ENCODE results near the gene MMP12.
A peak's percentile ranks its signal among the peaks of the same experiment; 100 is the strongest.

MMP12 gene

GRCh38 chr11:102829316-102830000 is 45.3 kb downstream of the MMP12 start:
- no peak for DNase-seq
- H3K9ac ChIP-seq (ENCODE audit: low read length): no peak overlapping the region
- H3F3A ChIP-seq (ENCODE audit: insufficient read depth, low read length): no peaks in the 10 kb centered on the region
- no peaks in the 10 kb centered on the region for H3K9me3 ChIP-seq (replicated peaks; ENCODE audit: insufficient read depth, low read length)
- H3K4me2 ChIP-seq (ENCODE audit: low read depth, low read length): no peak overlapping the region
- no peak overlapping the region for H3K4me3 ChIP-seq (ENCODE audit: low read length)
- H3K4me1 ChIP-seq (ENCODE audit: low read length): no peaks in the 10 kb centered on the region
- no peaks in the 10 kb centered on the region for H4K20me1 ChIP-seq (ENCODE audit: insufficient read depth, low read length)
- H2AFZ ChIP-seq (ENCODE audit: low read length): no peak overlapping the region
- H3K27me3 ChIP-seq (replicated peaks; ENCODE audit: insufficient read depth, low read length): no peaks in the 10 kb centered on the region
- no peaks in the 10 kb centered on the region for H3K9me2 ChIP-seq (replicated peaks; ENCODE audit: insufficient read depth, low read length)
- H3K79me2 ChIP-seq (ENCODE audit: low read length): no peaks in the 10 kb centered on the region
- TF ChIP-seq EZH2 (optimal IDR thresholded peaks at IDR 0.05; ENCODE audit: low read depth, low read length) (no peak), EZH2phosphoT487 (IDR thresholded peaks at IDR 0.05; ENCODE audit: low read length) (no peak), CTCF (IDR thresholded peaks at IDR 0.05; ENCODE audit: low read length) (no peak)
- H3K36me3 ChIP-seq (replicated peaks; ENCODE audit: insufficient read depth, low read length): no peaks in the 10 kb centered on the region
- H3K27ac ChIP-seq (ENCODE audit: low read length): no peak overlapping the region

- Histone ChIP-seq H3K9me2 (replicated peaks; ENCODE audit: insufficient read depth, low read length) (no peaks in the 10 kb centered on the region), H3F3A (ENCODE audit: insufficient read depth, low read length) (no peaks in the 10 kb centered on the region), H3K9me3 (replicated peaks; ENCODE audit: insufficient read depth, low read length) (no peaks in the 10 kb centered on the region), H3K4me3 (ENCODE audit: low read length) (no peak overlapping the region), H3K79me2 (ENCODE audit: low read length) (no peaks in the 10 kb centered on the region), H3K4me1 (ENCODE audit: low read length) (no peaks in the 10 kb centered on the region), H4K20me1 (ENCODE audit: insufficient read depth, low read length) (no peaks in the 10 kb centered on the region), H3K9ac (ENCODE audit: low read length) (no peak overlapping the region), H2AFZ (ENCODE audit: low read length) (no peak overlapping the region), H3K36me3 (replicated peaks; ENCODE audit: insufficient read depth, low read length) (no peaks in the 10 kb centered on the region), H3K27ac (ENCODE audit: low read length) (no peak overlapping the region), H3K4me2 (ENCODE audit: low read depth, low read length) (no peak overlapping the region), H3K27me3 (replicated peaks; ENCODE audit: insufficient read depth, low read length) (no peaks in the 10 kb centered on the region)
- TF ChIP-seq EZH2 (optimal IDR thresholded peaks at IDR 0.05; ENCODE audit: low read depth, low read length): no peak
- TF ChIP-seq EZH2phosphoT487 (IDR thresholded peaks at IDR 0.05; ENCODE audit: low read length): no peak
- no peak for TF ChIP-seq CTCF (IDR thresholded peaks at IDR 0.05; ENCODE audit: low read length)
- no peak for DNase-seq
These were observed 50.2 kb downstream of the MMP12 start for GRCh38 chr11:102824556-102824955.

- DNase-seq: peak; percentile 57
- Histone ChIP-seq H3K4me1 (ENCODE audit: low read length) (no peaks in the 10 kb centered on the region), H3K4me3 (ENCODE audit: low read length) (no peak overlapping the region), H3K4me2 (ENCODE audit: low read depth, low read length) (no peak overlapping the region), H4K20me1 (ENCODE audit: insufficient read depth, low read length) (no peaks in the 10 kb centered on the region), H3K9me3 (replicated peaks; ENCODE audit: insufficient read depth, low read length) (no peaks in the 10 kb centered on the region), H3K36me3 (replicated peaks; ENCODE audit: insufficient read depth, low read length) (no peaks in the 10 kb centered on the region), H3K9me2 (replicated peaks; ENCODE audit: insufficient read depth, low read length) (no peaks in the 10 kb centered on the region), H3K79me2 (ENCODE audit: low read length) (no peaks in the 10 kb centered on the region), H3F3A (ENCODE audit: insufficient read depth, low read length) (no peaks in the 10 kb centered on the region), H2AFZ (ENCODE audit: low read length) (no peak overlapping the region), H3K27me3 (replicated peaks; ENCODE audit: insufficient read depth, low read length) (no peaks in the 10 kb centered on the region), H3K27ac (ENCODE audit: low read length) (no peak overlapping the region), H3K9ac (ENCODE audit: low read length) (no peak overlapping the region)
- TF ChIP-seq EZH2phosphoT487 (IDR thresholded peaks at IDR 0.05; ENCODE audit: low read length) (no peak), CTCF (IDR thresholded peaks at IDR 0.05; ENCODE audit: low read length) (no peak), EZH2 (optimal IDR thresholded peaks at IDR 0.05; ENCODE audit: low read depth, low read length) (no peak)
These were observed 55.3 kb downstream of the MMP12 start for GRCh38 chr11:102819491-102819890.

Data from MM.1S (cell line).